ENCODE results near the gene PGAM1.

GRCh38 chr10:97445357-97445721 is 19.3 kb downstream of the PGAM1 start:
- TF ChIP-seq POLR2A (IDR thresholded peaks at IDR 0.05) (no peak), CTCF (IDR thresholded peaks at IDR 0.05) (no peak)
